NCI-H1048 (cell line): ENCODE measurements around the gene CCDC180.
"Not testable (repeated sequence)": the region's sequence is repeated elsewhere in the genome, so short reads cannot be mapped to it uniquely, and the experiment has no call there.

ENCODE experiments used
- DNase-seq: peaks from one replicate; lab custom pipeline; 2025; lab: John Stamatoyannopoulos, UW

The CCDC180 gene

DNA sequence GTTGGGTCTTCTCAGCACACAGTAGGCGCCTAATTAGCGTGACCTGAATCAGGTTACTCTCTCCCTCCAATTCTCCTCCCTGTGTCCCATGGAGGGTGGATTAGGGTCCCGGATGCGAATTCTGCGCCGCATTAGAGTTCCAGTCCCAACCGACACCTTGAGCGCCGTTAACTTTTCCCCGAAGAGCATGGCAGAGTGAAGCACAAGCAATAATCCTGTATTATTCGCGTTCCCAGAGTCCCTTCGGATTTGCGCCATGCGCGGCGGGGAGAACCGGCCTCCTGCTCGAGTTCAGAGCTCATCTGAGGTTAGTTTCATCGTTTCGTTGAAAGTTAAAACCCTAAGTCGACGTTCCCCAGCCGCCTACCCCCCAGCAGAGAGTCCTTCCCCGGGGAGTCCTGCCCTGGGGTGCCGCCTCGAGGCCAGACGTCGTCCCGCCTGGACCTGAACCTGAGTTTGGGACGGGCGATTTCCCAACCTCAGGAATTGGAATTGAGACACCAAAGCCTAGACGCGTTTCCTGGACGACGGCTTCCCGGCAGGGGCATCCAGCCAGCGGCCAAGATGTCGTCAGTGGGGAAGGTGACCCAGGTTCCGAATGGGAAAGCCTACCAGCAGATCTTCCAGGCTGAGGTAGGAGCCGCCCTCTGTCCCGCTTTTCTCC, at the start of gene CCDC180:
TSS of gene CCDC180 (plus strand) at position 160 of the 664 bp plus-strand sequence. CDS start at position 565, 405 bp downstream.
- no peak for DNase-seq

DNA sequence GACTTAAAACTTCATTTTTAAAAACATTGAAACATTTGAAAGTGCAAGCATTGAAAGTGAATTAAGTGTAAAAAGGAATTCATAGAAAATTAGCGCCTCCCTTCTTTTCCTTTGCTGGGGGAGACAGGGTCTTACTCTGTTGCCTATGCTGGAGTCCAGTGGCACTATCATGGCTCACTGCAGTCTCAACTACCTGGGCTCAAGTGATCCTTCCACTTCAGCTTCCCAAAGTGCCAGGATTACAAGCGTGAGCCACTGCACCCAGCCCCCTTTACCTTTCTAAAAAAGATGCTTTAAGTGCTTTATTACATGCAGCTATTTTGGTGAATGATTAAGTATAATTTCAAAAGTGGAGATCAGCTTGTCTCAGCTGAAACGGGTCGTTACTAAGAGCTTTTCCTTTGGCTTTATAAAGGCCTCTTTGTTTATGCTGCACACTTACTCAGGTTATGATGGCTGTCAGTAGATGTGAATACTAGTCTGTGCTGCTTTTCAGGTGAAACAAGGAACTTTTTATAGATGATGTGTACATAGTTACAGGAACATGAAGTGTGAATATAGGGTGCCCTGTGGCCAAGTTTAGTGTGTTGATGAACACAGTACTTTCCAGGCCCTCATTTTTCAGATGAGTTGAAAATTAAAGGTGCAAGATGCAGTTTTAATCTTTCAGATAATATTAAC, 47.5 kb upstream of the CCDC180 start:
- DNase-seq: not testable (repeated sequence)

GRCh38 chr9:97271292-97271691, 36.2 kb upstream of the CCDC180 start:
- no peak for DNase-seq

- no peak for DNase-seq
Observed at GRCh38 chr9:97272072-97272471, 35.4 kb upstream of the CCDC180 start.

DNA sequence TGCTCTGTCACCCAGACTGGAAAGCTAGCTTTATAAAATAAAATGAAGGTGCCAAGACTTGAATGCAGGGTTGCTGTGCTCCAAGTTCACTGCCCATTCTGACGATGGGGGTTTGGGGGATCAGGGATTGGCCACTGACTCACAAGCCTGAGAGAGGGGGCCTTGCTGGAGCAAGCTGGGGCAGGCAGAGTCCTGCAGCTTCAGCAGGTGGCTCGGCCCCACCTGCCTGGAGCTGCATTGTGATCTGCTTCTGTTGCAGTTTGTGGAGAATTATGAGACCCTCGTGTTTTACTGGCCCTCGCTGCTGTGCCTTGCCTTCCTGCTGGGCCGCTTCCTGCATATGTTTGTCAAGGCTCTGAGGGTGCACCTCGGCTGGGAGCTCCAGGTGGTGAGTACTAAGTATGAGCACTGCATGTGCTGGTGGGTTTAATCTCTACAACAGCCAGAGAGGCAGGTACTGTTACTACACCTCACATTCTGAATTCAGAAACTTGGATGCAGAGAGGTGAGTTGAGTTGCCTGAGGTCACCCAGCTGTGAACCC, 31.1 kb upstream of the CCDC180 start:
- DNase-seq: no peak

DNA sequence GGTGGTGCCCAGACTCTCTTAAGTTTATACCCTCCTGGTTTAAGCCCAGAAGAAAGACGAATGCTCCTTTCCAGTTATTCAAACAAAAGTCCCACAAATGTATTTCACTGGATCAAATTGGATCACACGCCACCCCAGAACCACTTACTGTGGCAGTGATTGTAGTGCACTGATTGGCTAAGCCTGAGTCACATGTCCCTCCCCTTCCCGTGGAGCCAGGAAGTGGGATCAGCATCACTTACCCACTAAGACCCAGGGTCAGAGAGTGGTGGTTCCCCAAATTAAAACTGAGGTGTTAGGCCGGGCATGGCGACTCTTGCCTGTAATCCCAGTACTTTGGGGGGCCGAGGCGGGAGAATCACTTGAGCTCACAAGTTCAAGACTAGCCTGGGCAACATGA, 29.5 kb upstream of the CCDC180 start:
- DNase-seq: no peak

DNA sequence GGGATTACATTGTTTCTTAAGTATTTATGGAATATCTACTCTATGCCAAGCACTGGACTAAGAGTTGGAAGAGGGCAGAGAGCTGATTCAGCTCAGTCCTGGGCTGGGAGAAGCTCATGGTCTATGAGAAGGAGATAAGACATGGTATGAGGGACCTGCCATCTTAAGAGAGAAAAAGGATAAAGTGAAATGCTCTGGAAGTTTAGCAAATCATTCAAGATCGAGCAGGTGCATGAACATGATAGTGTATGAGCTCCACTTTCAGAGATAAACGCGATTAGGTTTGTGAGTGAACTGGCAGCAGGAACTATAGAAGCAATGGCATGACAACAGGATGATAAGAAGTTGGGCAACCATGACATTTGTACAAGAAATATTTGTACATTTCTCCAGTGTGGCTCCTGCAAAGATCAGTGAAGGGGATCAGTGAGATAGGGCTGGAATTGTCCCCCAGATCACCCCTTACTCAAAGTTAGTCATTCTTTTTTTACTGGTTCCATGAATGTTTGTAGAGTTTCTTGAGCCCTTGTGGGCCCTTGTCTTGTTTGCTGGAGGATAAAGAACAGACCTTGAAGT, 26.6 kb upstream of the CCDC180 start:
- no peak for DNase-seq

DNA sequence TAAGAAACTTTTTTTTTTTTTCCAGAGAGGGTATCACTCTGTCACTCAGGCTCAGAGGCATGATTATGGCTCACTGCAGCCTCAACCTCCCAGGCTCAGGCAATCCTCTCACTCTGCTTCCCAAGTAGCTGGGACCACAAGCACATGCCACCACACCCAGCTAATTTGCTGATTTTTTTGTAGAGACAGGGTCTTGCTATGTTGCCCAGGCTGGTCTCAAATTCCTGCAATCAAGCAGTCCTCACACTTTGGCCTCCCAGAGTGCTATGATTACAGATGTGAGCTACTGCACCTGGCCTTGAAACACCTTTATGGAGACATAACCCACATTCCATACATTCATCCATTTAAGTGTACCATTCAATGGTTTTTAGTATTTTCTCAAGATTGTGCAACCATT, 23.7 kb upstream of the CCDC180 start:
- DNase-seq: no peak

DNA sequence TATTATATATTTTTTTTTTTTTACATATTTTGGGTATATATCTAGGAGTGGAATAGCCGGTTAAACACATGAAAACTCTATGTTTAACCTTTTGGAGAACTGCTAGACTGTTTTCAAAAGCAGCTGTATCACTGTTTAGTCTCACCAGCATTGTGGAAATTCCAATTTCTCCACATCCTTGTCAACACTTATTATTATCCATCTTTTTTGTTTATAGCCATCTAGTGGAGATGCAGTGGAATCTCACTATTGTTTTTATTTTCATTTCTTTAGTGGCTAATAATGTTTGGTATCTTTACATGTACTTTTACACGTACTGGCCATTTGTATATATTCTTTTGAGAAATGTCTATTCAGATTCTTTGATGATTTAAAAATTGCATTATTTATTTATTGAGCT, 22.7 kb upstream of the CCDC180 start:
- no peak for DNase-seq

DNA sequence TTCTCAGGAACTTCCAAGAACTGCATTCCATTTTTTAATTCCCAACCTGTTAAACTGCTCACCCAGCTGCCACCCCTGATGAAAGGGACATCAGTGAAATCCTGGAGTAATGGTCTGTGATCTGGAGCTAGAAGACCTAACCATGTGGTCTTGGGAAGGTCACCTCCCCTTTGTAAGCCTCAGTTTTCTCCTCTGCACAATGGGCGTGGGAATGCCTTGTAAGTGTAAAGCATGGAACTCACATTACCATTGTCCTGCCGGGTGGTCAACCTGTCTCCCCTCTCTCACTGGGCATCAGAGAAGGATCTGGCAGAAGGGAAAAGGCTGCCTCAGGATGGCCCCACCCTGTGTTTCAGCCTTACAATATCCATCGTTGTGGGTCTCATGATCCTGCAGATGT, 15.3 kb upstream of the CCDC180 start:
- no peak for DNase-seq

- no peak for DNase-seq
Observed at GRCh38 chr9:97293207-97293721, 14.2 kb upstream of the CCDC180 start.

GRCh38 chr9:97293818-97294217, 13.6 kb upstream of the CCDC180 start:
- DNase-seq: no peak

DNA sequence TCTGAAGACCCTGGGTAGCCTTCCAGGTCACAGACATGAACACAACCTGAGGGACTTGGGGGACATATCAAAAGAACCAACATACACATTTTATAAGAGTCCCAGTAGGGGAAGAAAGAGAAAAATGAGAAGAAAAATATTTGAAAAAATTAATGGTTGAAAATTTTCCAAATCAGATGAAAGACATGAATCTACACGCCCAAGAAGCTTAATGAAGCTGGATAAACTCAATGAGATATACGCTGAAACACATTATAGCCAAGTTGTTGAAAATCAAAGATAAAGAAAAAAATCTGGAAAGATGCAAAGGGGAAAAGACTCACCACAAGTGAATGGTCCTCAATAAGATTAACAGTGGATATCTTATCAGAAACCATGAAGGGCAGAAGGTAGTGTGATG, 9.6 kb upstream of the CCDC180 start:
- DNase-seq: no peak

GRCh38 chr9:97299809-97300414, 7.5 kb upstream of the CCDC180 start:
- no peak for DNase-seq

DNA sequence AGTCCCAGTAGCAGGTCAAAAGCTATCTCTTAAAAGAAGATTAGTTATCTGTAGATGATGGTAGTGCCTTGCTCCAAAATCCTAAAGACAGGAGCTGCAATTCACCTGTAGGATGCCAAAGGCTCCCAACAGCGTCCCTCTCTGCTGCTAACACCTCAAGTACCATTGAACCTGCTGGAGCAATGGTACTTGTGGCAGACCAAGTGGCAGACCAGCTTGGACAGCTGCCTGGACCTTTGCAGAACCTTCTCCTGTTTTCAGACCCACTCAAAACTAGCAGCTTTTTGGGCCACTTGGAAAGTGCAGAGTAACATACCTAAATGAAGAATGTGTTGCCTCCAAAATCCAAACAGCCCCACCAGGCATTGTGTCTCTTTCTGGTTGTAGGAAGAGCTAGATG, 6.9 kb upstream of the CCDC180 start:
- DNase-seq: no peak

- no peak for DNase-seq
Observed at GRCh38 chr9:97301974-97302373, 5.5 kb upstream of the CCDC180 start.

GRCh38 chr9:97304586-97304985, 2.9 kb upstream of the CCDC180 start:
- DNase-seq: no peak

GRCh38 chr9:97305501-97306298, 1.8 kb upstream of the CCDC180 start:
- DNase-seq: no peak

DNA sequence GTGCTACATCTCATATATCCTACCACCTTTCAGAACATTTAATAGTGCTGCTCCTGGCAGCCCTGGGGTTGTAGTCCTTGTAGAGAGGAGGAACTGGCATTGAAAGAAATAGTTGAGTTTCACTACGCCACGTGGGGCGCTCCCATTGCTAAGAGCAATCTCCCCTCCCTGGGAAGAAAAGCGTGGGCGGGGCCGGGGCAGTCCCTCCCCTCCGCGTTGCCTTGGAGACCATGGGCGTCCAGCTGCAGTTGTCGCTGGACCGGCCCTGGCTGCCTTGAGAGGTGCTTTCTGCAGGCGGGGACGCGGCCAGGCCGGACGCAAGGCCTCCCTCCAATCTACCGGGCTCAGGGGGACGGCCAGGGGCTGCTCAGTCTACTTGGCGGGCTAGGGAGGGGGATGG, 368 bp upstream of the CCDC180 start:
- no peak for DNase-seq

DNA sequence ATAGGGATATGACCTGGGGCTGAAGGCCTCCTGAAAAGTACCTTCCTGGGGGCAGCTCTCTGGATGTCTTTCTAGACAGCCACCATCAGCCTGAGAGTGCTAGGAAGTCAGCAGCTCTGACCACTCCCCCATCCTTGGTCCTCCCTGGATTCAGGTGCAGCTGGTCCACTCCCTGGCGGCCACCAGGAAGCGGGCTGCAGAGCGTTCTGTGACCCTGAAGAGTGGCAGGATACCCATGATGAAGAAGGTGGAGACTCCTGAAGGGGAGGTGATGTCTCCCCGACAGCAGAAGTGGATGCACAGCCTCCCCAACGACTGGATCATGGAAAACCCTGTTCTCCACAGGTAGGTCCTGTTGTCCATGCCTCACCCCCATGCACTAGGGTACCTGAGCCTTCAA, 1.8 kb downstream of the CCDC180 start:
- no peak for DNase-seq

- DNase-seq: no peak
Observed at GRCh38 chr9:97310023-97310422, 2.6 kb downstream of the CCDC180 start.

- DNase-seq: no peak
Observed at GRCh38 chr9:97310896-97311295, 3.4 kb downstream of the CCDC180 start.
